B cell (primary cell): Measurements from ENCODE around the gene TPST2. TPM values are rescaled to one million over a fixed set of nuclear protein-coding genes. Genes with fewer than 3 reads are reported as not detected.

Source experiments
- ATAC-seq: fragments of 200-7000 bp; cut with Tn5 transposase; one replicate; pipeline ENCODE4 v1.10.0; 2021; ENCODE audit warnings: low read depth, mild to moderate bottlenecking, moderate number of reproducible peaks, moderate library complexity
- CTCF ChIA-PET: fragments of 350-600 bp; sonication (Branson Sonifier 250); formaldehyde crosslinking; loops from one replicate; lab custom pipeline; 2021; ENCODE audit warnings: antibody characterized with exemption, inconsistent platforms; lab: Charles Lee
- POLR2A ChIA-PET: fragments of 350-600 bp; sonication (Branson Sonifier 250); formaldehyde crosslinking; loops from one replicate; lab custom pipeline; 2021; ENCODE audit warnings: antibody characterized with exemption; lab: Charles Lee
- DNase-seq: peaks from one replicate; pipeline ENCODE4 v3.0.0; 2013
- H2AFZ ChIP-seq: 2 replicates; pipeline ENCODE4 v1.6.1; 2012; ENCODE audit warnings: mild to moderate bottlenecking, low read depth, low read length; ENCODE audit not compliant: insufficient read depth, poor library complexity, severe bottlenecking
- H3K27ac ChIP-seq, 2 donors: 1 replicate in 1 of 2; 2 replicates in 1 of 2; pipeline ENCODE4 v1.5.1; 2012 to 2013; ENCODE audit warnings: low read length in 2 of 2, mild to moderate bottlenecking in 2 of 2, moderate library complexity in 1 of 2
- H3K27me3 ChIP-seq, 4 experiments: fragments of 200-600 bp in 1 of 4; sonication (generic) in 1 of 4; replicated peaks in 1 of 4; 1 replicate in 2 of 4; 2 replicates in 2 of 4; pipeline versions ENCODE4 v1.6.1 to v1.7.0; 2013 to 2016; ENCODE audit warnings: low read length in 3 of 4, mild to moderate bottlenecking in 2 of 4, mixed read lengths in 1 of 4, moderate library complexity in 1 of 4; ENCODE audit not compliant: insufficient read depth in 4 of 4, control insufficient read depth in 3 of 4; ENCODE audit errors: control extremely low read depth in 1 of 4
- H3K36me3 ChIP-seq, 2 experiments: replicated peaks in 1 of 2; 1 replicate in 1 of 2; 2 replicates in 1 of 2; pipeline versions ENCODE4 v1.6.1 to v1.7.1; 2013; ENCODE audit warnings: low read length in 1 of 2; ENCODE audit not compliant: insufficient read depth in 2 of 2, control insufficient read depth in 1 of 2; ENCODE audit errors: control extremely low read depth in 1 of 2, extremely low read depth in 1 of 2
- H3K4me1 ChIP-seq, 2 donors: fragments of 200-600 bp in 1 of 2; sonication (generic) in 1 of 2; 1 replicate in 1 of 2; 2 replicates in 1 of 2; pipeline versions ENCODE4 v1.5.1 to v1.6.1; 2013 to 2017; ENCODE audit warnings: low read length in 2 of 2; ENCODE audit not compliant: control insufficient read depth in 2 of 2, insufficient read depth in 2 of 2
- H3K4me2 ChIP-seq: replicated peaks from 2 replicates; pipeline ENCODE3; 2012; ENCODE audit warnings: mild to moderate bottlenecking, low read depth, low read length; ENCODE audit not compliant: poor library complexity, severe bottlenecking
- H3K4me3 ChIP-seq, 5 experiments: fragments of 200-600 bp in 1 of 5; sonication (generic) in 1 of 5; 1 replicate in 3 of 5; 2 replicates in 2 of 5; pipeline versions ENCODE4 v1.5.1 to v1.7.0; 2011 to 2016; ENCODE audit warnings: low read length in 4 of 5, mild to moderate bottlenecking in 4 of 5, low read depth in 2 of 5, control low read depth in 1 of 5, moderate library complexity in 1 of 5; ENCODE audit not compliant: insufficient read depth in 1 of 5; ENCODE audit errors: control extremely low read depth in 1 of 5, extremely low read depth in 1 of 5
- H3K79me2 ChIP-seq: fragments of 200-600 bp; sonication (generic); one replicate; pipeline ENCODE4 v1.6.0; 2016; ENCODE audit warnings: low read length; ENCODE audit not compliant: control insufficient read depth, insufficient read depth
- H3K9ac ChIP-seq: fragments of 200-600 bp; sonication (generic); 2 replicates; pipeline ENCODE4 v1.6.1; 2017; ENCODE audit warnings: mild to moderate bottlenecking, low read length, moderate library complexity
- H3K9me3 ChIP-seq, 3 donors: one replicate each; pipeline versions ENCODE4 v1.6.1 to v1.7.1; 2013; ENCODE audit warnings: low read length in 2 of 3; ENCODE audit not compliant: control insufficient read depth in 2 of 3, insufficient read depth in 1 of 3; ENCODE audit errors: control extremely low read depth in 1 of 3
- H4K20me1 ChIP-seq: 2 replicates; pipeline ENCODE4 v1.6.0; 2012; ENCODE audit warnings: mild to moderate bottlenecking, low read length; ENCODE audit not compliant: insufficient read depth, control insufficient read depth, poor library complexity, severe bottlenecking
- H3K27ac Mint-ChIP-seq: one replicate; pipeline ENCODE4 v1.8.0; 2021; ENCODE audit warnings: mixed read lengths
- H3K27me3 Mint-ChIP-seq: one replicate; pipeline ENCODE4 v1.8.0; 2021; ENCODE audit warnings: mixed read lengths
- H3K4me1 Mint-ChIP-seq: one replicate; pipeline ENCODE4 v1.8.0; 2021; ENCODE audit warnings: mixed read lengths
- H3K4me3 Mint-ChIP-seq: one replicate; pipeline ENCODE4 v1.8.0; 2021; ENCODE audit warnings: mixed read lengths
- H3K9me3 Mint-ChIP-seq: one replicate; pipeline ENCODE4 v1.8.0; 2022; ENCODE audit warnings: mixed read lengths; ENCODE audit not compliant: insufficient read depth
- CTCF ChIP-seq: fragments of 200-600 bp; IDR thresholded peaks from one replicate; pipeline ENCODE4 v1.8.0; 2022; ENCODE audit warnings: antibody characterized with exemption, mild to moderate bottlenecking
- EZH2 ChIP-seq: IDR thresholded peaks from 2 replicates; pipeline ENCODE4 v1.6.1; 2012; ENCODE audit warnings: borderline replicate concordance, low read depth, mild to moderate bottlenecking, moderate library complexity, low read length; ENCODE audit not compliant: insufficient read depth, poor library complexity, severe bottlenecking
- WGBS: methylation state at CpG from one replicate; pipeline ENCODE4 v1.1.5; 2013; ENCODE audit warnings: missing lambda C conversion rate; ENCODE audit not compliant: insufficient coverage; 5-methylcytosine and 5-hydroxymethylcytosine counted together
- intact Hi-C: fragments of 100-400 bp; cut with micrococcal nuclease; formaldehyde crosslinking; loops from one replicate; pipeline ENCODE4 v1.10.0; 2022
- polyA plus RNA-seq: library from polyadenylated mRNA; depleted of rRNA; stranded (reverse); fragments of >200 nt; gene quantifications from 2 replicates; pipeline ENCODE4 v1.2.3, GENCODE V29; 2012
- total RNA-seq, 2 donors: library from RNA; stranded (reverse); fragments of 120-200 nt in 1 of 2; gene quantifications; 1 replicate in 1 of 2; 2 replicates in 1 of 2; pipeline versions ENCODE4 v1.2.3 to v1.2.4, GENCODE V29; 2013 to 2022

TPST2 gene
- total and polyA plus RNA-seq, 2 donors (not counting 1 experiment from before 2014, with no cell fraction given): 16.6 to 43.1 TPM

DNA sequence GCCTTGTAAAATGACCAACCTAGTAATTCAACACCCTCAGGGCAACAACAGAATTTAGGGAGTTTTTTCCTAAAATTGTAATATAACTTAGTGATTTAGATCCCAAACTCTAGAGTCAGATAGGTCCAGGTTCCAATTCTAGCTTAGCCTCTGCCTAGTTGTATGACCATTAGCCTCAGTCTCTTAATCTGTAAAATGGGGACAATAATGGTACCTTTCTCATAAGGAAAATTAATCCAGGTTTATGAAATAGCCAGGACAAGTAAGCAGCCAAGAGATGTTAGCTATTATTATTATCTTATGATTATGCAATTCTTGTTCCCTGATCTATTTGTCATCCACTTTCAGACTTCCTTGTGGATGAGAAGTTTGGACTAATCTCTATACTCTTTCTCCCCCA, 81.8 kb downstream of the TPST2 start:
- Histone ChIP-seq H3K9ac (no peak overlapping the region), H3K9me3 (no peaks in the 10 kb centered on the region), H3K27ac (no peak overlapping the region), H3K4me2 (no peak overlapping the region), H3K79me2 (peaks cover 47% of the 10 kb centered on the region), H3K36me3 (peaks cover 7 to 59% of the 10 kb centered on the region in 2 experiments), H3K4me3 (no peak overlapping the region), H2AFZ (no peak overlapping the region), H4K20me1 (no peaks in the 10 kb centered on the region), H3K4me1 (peaks cover 24 to 27% of the 10 kb centered on the region in 2 donors), H3K27me3 (no peaks in the 10 kb centered on the region)
- ATAC-seq (no peak), DNase-seq (no peak)
- TF ChIP-seq EZH2 (no peak), CTCF (no peak)
- H3K4me1 Mint-ChIP-seq: peaks cover 46% of the 10 kb centered on the region
- intact Hi-C loops: no loop called here
- ChIA-PET POLR2A (interaction anchor here (0.6 kb wide), 1 partner anchor 16 kb away, joined by 5 read pairs; no protein-coding TSS in a partner anchor), CTCF (interaction anchor here (1.1 kb wide), 1 partner anchor 138 kb away, joined by 3 read pairs; no protein-coding TSS in a partner anchor)
- H3K27me3 Mint-ChIP-seq: no peaks in the 10 kb centered on the region
- H3K9me3 Mint-ChIP-seq: no peaks in the 10 kb centered on the region
- H3K27ac Mint-ChIP-seq: no peak overlapping the region
- no peak overlapping the region for H3K4me3 Mint-ChIP-seq

- peak overlapping the region; percentile 41 for H3K4me2 ChIP-seq
- DNase-seq (no peak), ATAC-seq (no peak)
- H3K27me3 Mint-ChIP-seq: no peaks in the 10 kb centered on the region
- H3K9ac ChIP-seq: no peak overlapping the region
- intact Hi-C loops: no loop called here
- H3K36me3 ChIP-seq: peaks cover 6 to 85% of the 10 kb centered on the region in 2 experiments
- H3K4me3 Mint-ChIP-seq: no peak overlapping the region
- H3K4me3 ChIP-seq: no peak overlapping the region
- no peaks in the 10 kb centered on the region for H3K9me3 ChIP-seq
- peaks cover 13 to 14% of the 10 kb centered on the region in 2 donors for H3K4me1 ChIP-seq
- no peak overlapping the region for H2AFZ ChIP-seq
- peaks cover 25% of the 10 kb centered on the region for H3K79me2 ChIP-seq
- H3K27ac Mint-ChIP-seq: peak overlapping the region; percentile 61
- H3K9me3 Mint-ChIP-seq: no peaks in the 10 kb centered on the region
- peak overlapping the region in 1 of 2 donors; percentile 67 for H3K27ac ChIP-seq
- H3K4me1 Mint-ChIP-seq: peaks cover 17% of the 10 kb centered on the region
- TF ChIP-seq CTCF (no peak), EZH2 (no peak)
- no peaks in the 10 kb centered on the region for H4K20me1 ChIP-seq
- CTCF ChIA-PET: interaction anchor here (0.7 to 4.2 kb wide), 15 partner anchors 8 to 163 kb away, joined by 3 to 21 read pairs (median 4); partner anchors contain the start of genes HPS4, SRRD and TFIP11
- POLR2A ChIA-PET: no interaction called here
- no peaks in the 10 kb centered on the region for H3K27me3 ChIP-seq
- WGBS: no CpG with 5 or more reads among the region's 1 CpG
Measured at GRCh38 chr22:26503758-26504157, 86.2 kb downstream of the TPST2 start.
